GM19328 (cell line): ENCODE results near the gene SIRPA.

Experiments
- ATAC-seq: cut with Tn5 transposase; IDR thresholded peaks from one replicate; pipeline ENCODE4 v1.9.1; 2021; ENCODE audit warnings: mild to moderate bottlenecking, moderate library complexity; ENCODE audit not compliant: unreplicated experiment

The SIRPA gene

GRCh38 chr20:1928782-1929181 is 33.6 kb downstream of the SIRPA start:
- ATAC-seq, result no peak

- ATAC-seq, result no peak
Observed at GRCh38 chr20:1929460-1929859, 34.3 kb downstream of the SIRPA start.

GRCh38 chr20:1930165-1930564 is 35.0 kb downstream of the SIRPA start:
- no peak for ATAC-seq

- no peak for ATAC-seq
Observed at GRCh38 chr20:1931830-1932229, 36.6 kb downstream of the SIRPA start.

- ATAC-seq, result no peak
Observed at GRCh38 chr20:1932971-1933370, 37.8 kb downstream of the SIRPA start.

- no peak for ATAC-seq
Observed at GRCh38 chr20:1933465-1933870, 38.3 kb downstream of the SIRPA start.

- ATAC-seq, result no peak
Observed at GRCh38 chr20:1934156-1934555, 38.9 kb downstream of the SIRPA start.

- no peak for ATAC-seq
Observed at GRCh38 chr20:1934721-1935573, 39.7 kb downstream of the SIRPA start.

GRCh38 chr20:1935696-1936366 is 40.6 kb downstream of the SIRPA start:
- no peak for ATAC-seq

GRCh38 chr20:1937316-1937976 is 42.2 kb downstream of the SIRPA start:
- no peak for ATAC-seq

- ATAC-seq, result no peak
Observed at GRCh38 chr20:1938464-1939269, 43.5 kb downstream of the SIRPA start.

- no peak for ATAC-seq
Observed at GRCh38 chr20:1939270-1939595, 44.0 kb downstream of the SIRPA start.

GRCh38 chr20:1940581-1940980 is 45.4 kb downstream of the SIRPA start:
- ATAC-seq, result no peak

GRCh38 chr20:1941226-1941625 is 46.0 kb downstream of the SIRPA start:
- ATAC-seq, result no peak

GRCh38 chr20:1942061-1942460 is 46.9 kb downstream of the SIRPA start:
- ATAC-seq, result no peak

GRCh38 chr20:1942486-1943274 is 47.5 kb downstream of the SIRPA start:
- ATAC-seq, result no peak

GRCh38 chr20:1943275-1944002 is 48.2 kb downstream of the SIRPA start:
- ATAC-seq, result no peak

GRCh38 chr20:1944345-1945091 is 49.3 kb downstream of the SIRPA start:
- ATAC-seq, result no peak

- ATAC-seq, result no peak
Observed at GRCh38 chr20:1945134-1945618, 50.0 kb downstream of the SIRPA start.
